ENCODE results near the gene SLC11A2. TPM values are rescaled to one million over a fixed set of nuclear protein-coding genes. Genes with fewer than 3 reads are reported as not detected.

The SLC11A2 gene
- total and polyA plus RNA-seq, 2 of the 13 experiments (the other 11 are each of a cell fraction or from before 2014, with no cell fraction given), result 71.7 to 77.0 TPM

- TF ChIP-seq, protein P1, sequence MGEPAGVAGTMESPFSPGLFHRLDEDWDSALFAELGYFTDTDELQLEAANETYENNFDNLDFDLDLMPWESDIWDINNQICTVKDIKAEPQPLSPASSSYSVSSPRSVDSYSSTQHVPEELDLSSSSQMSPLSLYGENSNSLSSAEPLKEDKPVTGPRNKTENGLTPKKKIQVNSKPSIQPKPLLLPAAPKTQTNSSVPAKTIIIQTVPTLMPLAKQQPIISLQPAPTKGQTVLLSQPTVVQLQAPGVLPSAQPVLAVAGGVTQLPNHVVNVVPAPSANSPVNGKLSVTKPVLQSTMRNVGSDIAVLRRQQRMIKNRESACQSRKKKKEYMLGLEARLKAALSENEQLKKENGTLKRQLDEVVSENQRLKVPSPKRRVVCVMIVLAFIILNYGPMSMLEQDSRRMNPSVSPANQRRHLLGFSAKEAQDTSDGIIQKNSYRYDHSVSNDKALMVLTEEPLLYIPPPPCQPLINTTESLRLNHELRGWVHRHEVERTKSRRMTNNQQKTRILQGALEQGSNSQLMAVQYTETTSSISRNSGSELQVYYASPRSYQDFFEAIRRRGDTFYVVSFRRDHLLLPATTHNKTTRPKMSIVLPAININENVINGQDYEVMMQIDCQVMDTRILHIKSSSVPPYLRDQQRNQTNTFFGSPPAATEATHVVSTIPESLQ (CRISPR knock-in tag; conservative IDR thresholded peaks at IDR 0.05), result no peak
- TF ChIP-seq ZNF879 (CRISPR knock-in tag; IDR thresholded peaks at IDR 0.05), result 0 out of 2 replicates have a peak, but pooled peaks have one; percentile 74
- 0 out of 2 replicates have a peak, but pooled peaks have one; percentile 14 for TF ChIP-seq ZFP41 (CRISPR knock-in tag; IDR thresholded peaks at IDR 0.05; ENCODE audit: borderline replicate concordance)
- no peak for TF ChIP-seq JARID2 (CRISPR knock-in tag; IDR thresholded peaks at IDR 0.05; ENCODE audit: insufficient replicate concordance)
- TF ChIP-seq, protein P2, sequence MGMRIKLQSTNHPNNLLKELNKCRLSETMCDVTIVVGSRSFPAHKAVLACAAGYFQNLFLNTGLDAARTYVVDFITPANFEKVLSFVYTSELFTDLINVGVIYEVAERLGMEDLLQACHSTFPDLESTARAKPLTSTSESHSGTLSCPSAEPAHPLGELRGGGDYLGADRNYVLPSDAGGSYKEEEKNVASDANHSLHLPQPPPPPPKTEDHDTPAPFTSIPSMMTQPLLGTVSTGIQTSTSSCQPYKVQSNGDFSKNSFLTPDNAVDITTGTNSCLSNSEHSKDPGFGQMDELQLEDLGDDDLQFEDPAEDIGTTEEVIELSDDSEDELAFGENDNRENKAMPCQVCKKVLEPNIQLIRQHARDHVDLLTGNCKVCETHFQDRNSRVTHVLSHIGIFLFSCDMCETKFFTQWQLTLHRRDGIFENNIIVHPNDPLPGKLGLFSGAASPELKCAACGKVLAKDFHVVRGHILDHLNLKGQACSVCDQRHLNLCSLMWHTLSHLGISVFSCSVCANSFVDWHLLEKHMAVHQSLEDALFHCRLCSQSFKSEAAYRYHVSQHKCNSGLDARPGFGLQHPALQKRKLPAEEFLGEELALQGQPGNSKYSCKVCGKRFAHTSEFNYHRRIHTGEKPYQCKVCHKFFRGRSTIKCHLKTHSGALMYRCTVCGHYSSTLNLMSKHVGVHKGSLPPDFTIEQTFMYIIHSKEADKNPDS (CRISPR knock-in tag; IDR thresholded peaks at IDR 0.05), result no peak
- TF ChIP-seq SMAD1 (CRISPR knock-in tag; IDR thresholded peaks at IDR 0.05; ENCODE audit: borderline replicate concordance, low read depth), result peak; percentile 75; the same call in 1 of the 2 replicates
- no peak for TF ChIP-seq FOXP4 (CRISPR knock-in tag; IDR thresholded peaks at IDR 0.05)
- TF ChIP-seq NR2C2 (CRISPR knock-in tag; IDR thresholded peaks at IDR 0.05; ENCODE audit: borderline replicate concordance), result peak; percentile 97
- TF ChIP-seq TGIF2 (CRISPR knock-in tag; IDR thresholded peaks at IDR 0.05), result peak; percentile 66
- peak; percentile 68 for TF ChIP-seq HOXA3 (CRISPR knock-in tag; IDR thresholded peaks at IDR 0.05)
- TF ChIP-seq ELF3 (CRISPR knock-in tag; IDR thresholded peaks at IDR 0.05), result peak; percentile 67
- TF ChIP-seq ZNF614 (CRISPR knock-in tag; IDR thresholded peaks at IDR 0.05; ENCODE audit: borderline replicate concordance), result no peak
- TF ChIP-seq KDM2A (CRISPR knock-in tag; IDR thresholded peaks at IDR 0.05; ENCODE audit: borderline replicate concordance, low read depth), result peak; percentile 90; the same call in 1 of the 2 replicates
- TF ChIP-seq ZNF160 (CRISPR knock-in tag; IDR thresholded peaks at IDR 0.05), result no peak
- TF ChIP-seq ATF7-NPFF (CRISPR knock-in tag; IDR thresholded peaks at IDR 0.05; ENCODE audit: low read depth), result no peak; the same call in 1 of the 2 replicates
- TF ChIP-seq ZNF224 (CRISPR knock-in tag; IDR thresholded peaks at IDR 0.05), result no peak
- peak; percentile 89 for TF ChIP-seq THAP11 (CRISPR knock-in tag; IDR thresholded peaks at IDR 0.05)
- TF ChIP-seq ADNP (CRISPR knock-in tag; IDR thresholded peaks at IDR 0.05), result no peak
- TF ChIP-seq, protein P3, sequence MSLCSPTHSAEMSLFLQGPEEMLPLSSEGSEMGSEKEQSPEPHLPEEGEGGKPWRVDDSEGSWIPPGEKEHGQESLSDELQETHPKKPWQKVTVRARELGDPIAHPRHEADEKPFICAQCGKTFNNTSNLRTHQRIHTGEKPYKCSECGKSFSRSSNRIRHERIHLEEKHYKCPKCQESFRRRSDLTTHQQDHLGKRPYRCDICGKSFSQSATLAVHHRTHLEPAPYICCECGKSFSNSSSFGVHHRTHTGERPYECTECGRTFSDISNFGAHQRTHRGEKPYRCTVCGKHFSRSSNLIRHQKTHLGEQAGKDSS (CRISPR knock-in tag; IDR thresholded peaks at IDR 0.05; ENCODE audit: borderline replicate concordance, low read depth), result no peak; the same call in 1 of the 2 replicates
- TF ChIP-seq FOXP1 (IDR thresholded peaks at IDR 0.05), result no peak
- TF ChIP-seq FOXP1 (CRISPR knock-in tag; IDR thresholded peaks at IDR 0.05), result no peak
Observed at GRCh38 chr12:51047655-51048540, 21.7 kb upstream of the SLC11A2 start, which contains the start of gene LETMD1 (continued).

All from HepG2 (cell line).